Measurements from ENCODE around the gene CCDC28B.

CCDC28B gene

DNA sequence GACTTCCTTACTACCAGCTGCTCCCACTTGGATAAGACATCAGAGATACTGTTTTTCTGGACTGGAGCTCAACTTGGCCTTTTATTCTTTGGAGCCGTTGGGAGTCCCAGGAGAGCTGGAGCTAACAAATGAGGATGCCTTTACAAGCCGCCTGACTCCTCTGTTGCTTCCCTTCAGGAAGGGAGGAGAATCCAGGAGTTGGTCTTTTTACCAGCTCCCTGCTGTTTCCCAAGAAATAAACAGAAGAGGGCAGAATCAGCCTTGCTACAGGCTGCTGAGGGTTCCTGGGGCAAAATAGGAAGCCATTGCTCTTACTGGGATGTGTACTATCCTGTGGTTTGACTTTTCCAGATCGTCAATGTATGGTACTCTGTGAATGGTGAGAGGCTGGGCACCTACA, 23.3 kb downstream of the CCDC28B start:
- no peak for DNase-seq

DNA sequence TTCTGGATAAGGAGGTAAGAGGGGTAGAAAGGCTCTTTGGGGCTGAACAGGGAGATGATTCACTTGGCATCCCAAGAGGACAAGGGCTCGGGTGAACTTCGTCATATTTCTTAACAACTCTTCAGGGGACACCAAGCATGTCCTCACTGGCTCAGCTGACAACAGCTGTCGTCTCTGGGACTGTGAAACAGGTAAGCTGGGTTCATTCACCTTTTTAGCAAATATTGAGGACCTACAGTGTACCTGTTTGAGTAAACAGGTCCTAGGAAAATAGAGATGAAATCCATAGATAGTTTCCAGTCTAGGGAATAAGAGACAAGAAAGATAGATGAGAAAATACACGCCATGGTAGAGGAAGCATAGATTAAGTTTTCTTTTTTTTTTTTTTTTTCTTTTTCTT, 23.9 kb downstream of the CCDC28B start:
- no peak for DNase-seq

DNA sequence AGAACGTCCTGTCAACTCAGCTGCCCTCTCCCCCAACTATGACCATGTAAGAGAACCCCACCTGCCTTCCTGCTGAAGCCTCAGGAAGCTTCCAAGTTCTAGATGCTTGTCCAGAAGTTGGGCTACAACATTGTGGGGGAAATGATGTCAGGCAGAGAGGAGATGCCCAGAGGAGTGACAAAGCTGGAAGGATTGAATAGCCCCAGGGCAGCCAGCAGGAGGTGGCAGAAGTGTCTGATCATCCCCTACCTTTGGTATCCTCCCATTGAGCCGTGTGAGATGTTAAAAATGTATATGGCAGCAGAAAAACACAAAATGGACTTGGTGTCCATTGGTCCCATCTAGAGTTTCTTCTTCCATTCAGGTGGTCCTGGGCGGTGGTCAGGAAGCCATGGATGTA, 28.4 kb downstream of the CCDC28B start:
- no peak for DNase-seq

DNA sequence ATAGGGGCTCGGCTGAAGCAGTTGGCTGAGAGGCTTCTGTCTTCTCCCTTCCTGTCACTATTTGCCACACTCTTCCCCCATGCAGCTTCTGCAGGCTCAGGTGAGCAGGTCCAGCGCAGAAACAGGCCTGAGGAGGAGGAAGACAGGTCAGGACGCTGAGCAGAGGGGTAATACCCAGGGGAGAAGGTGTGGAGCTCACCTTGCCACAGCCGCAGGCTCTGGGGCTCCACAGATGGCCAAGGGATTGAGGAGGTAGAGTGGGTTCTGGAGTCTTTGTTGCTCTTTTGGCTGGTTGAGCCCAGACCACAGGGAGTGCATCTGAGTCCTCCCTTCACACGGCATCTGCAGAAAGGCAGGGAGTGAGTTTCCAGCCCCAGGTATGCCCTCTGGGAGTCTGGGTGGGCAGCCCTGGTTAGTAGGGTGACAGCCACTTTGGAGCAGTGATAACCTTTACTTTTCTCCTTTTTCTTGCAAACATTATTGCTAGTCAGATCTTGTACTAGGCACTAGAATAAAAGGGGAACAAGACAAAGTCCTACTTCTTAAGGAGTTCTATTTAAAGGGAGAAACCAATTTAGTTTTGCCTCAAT, 31.5 kb downstream of the CCDC28B start:
- no peak for DNase-seq

DNA sequence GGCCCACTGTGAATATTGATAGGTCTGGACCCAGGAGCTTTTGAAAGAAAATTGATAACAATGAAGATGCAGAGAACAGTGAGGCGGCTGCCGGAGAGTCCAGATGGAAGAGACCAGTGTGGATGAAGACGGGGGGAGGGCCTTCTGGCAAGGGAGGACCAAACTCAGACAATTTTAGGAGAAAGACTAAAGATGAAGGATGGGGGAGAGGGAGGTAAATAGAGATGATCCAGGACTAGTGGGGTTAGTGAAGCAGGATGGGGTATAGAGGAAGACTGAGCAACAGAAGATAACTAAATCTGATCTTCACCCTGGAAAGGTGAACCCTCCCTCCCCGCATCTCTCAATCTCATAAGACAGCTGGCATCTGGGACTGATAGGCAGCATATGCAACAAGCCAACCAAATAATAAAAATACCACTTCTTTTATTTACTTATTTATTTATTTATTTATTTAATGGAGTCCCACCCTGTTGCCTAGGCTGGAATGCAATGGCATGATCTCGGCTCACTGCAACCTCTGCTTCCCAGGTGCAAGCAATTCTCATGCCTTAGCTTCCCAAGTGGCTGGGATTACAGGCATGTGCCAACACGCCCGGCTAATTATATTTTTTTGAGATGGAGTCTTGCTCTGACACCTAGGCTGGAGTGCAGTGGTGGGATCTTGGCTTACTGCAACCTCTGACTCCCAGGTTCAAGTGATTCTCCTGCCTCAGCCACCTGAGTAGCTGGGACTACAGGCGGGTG, 32.3 kb downstream of the CCDC28B start:
- DNase-seq: no peak

DNA sequence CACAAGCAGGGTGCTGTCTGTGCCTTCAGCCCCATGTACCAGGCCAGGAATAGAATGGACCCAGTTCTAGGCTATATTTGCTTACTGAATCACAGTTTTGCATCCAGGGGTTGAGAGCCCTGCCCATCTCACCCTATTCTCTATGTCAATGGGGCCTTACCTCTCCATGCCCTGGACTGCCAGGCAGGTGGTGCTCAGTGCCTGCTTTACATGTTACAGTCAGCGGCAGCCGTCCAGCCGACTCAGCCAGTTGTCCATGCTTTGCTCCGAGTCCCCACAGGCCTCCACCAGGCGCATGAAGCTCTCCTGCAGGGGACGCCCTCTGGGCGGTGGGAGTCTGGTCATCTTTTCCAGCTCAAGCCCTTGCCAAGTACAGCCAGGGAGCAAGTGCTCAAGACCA, 34.4 kb downstream of the CCDC28B start:
- no peak for DNase-seq

DNA sequence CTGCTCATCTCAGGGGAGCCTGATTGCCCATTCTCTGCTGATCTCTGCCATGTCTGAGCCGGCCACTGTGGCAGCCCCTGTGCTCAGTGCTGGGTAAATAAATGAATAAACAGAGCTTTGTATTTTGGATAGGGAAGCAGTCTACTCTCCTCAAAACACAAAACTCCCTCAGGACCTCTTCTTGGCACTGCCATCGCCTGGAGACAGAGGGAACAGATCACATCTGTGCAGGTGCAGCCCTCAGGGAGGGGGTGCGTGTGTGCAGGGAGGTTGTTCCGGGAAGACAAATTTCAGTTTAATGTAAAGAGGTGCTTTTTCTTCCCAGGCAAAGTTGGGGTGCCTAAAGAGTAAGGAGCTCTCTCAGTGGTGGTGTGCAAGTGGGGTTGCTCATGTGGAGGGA, 38.9 kb downstream of the CCDC28B start:
- no peak for DNase-seq

DNA sequence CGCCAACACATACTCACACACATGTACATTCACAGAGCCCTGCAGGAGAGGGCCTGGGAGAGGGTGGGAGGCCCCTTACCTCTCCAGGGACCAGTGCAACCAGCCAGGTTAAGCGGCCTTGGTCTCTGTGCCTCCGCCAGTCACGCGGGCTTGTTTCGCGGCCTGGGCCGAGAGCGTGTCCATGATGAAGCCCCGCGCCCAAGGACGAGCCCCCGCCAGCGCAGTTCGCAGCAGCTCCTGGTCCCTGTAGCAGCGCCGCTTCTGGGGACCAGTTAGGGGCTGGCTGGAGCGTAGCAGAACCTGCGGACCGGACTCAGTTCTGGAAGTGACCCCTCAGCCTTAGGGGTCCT, 39.4 kb downstream of the CCDC28B start:
- DNase-seq: no peak

DNA sequence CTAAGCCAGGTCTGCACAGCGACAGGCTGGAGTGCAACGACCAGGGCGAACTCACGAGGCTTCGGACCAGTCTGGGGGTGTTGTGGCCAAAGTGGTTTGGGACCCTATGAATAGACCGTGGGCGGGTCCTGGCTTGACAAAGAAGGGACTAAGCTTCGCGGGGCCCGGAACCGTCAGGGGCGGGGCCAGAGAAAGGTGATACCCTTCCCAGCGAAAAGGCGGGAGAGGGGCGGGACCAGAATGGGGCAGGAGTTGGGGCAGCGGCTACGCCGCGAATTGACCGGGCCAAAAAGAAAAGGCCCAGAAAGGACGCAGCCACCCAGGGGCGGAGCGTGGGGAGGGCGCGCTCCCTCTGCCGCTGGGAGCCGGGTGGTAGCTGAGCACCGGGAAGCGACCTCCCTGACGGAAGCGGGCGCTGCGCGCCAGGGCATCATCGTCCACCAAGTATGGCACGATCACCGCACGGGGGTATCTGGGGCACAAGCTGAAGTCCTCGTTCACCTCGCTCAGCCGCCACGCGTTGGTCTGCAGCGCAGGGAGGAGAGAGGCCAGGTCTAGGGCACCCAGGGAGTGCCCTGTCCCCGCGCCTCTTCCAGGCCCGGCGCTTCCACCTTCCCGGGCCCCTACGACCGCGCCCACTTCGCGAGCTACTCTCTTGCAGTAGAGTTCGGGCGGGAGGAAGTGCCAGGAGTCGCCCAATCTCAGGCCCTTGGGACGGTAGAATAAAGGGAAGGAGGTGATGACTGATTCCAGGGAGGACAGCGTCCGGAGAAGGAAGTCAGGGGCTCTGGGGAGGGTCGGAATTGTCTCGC, 40.0 kb downstream of the CCDC28B start:
- no peak for DNase-seq

DNA sequence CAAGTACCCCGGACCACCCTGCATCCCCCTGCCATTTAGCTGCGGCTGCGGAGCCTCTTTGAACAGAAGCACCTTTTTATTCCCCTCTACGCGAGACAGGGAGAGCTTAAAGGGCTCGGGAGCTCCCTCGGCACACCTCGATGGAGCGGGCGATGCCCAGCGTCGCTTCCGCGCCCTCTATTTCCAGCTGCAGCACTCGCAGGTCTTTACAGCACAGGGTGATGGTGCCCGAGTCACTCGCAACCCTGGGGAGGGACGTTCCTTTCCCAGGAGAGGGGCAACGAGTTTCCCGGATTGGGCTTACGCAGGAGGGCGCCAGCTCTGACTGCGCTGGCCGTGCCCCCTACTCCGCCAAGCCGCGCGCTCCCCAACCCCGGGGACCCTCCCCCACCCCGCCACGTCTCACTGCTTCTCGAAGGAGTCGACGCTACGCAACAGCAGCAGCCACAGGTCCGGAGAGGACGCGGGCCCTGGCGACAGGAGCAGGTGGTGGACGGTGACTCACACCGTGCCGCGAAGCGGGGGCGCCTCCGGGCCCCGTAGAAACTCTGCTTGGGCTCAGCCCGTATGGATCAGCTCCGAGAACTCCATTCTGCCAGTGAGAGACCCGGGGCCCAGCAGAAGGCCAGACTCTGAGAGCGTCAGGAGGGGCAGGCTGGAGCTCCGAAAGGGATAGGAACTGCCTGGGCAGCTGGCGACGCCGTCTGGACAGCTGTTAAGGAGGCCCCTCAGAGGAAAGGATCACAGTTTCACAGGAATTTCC, 40.8 kb downstream of the CCDC28B start:
- DNase-seq: no peak

DNA sequence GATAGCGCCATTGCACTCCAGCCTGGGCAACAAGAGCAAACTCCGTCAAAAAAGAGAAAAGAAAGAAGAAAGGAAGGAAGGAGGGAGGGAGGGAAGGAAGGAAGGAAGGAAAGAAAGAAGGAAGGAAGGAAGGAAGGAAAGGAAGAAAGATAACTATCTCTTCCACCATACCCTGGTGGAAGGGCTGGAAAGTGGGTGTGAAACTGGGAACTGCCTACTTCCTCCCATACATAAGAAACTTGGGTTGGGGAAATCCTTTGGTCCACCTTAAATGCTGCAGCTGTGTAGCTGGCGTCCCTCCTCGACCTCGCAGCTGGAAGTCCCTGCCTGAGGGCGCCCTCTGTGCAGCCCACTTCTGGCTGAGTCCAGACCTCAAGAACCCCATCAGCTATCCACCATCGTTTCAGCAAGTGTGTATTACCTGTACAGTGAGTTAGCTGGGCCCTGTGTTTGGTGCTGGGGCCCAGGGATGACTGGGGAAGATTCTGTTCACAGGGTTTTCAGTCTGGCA, 42.0 kb downstream of the CCDC28B start:
- no peak for DNase-seq

DNA sequence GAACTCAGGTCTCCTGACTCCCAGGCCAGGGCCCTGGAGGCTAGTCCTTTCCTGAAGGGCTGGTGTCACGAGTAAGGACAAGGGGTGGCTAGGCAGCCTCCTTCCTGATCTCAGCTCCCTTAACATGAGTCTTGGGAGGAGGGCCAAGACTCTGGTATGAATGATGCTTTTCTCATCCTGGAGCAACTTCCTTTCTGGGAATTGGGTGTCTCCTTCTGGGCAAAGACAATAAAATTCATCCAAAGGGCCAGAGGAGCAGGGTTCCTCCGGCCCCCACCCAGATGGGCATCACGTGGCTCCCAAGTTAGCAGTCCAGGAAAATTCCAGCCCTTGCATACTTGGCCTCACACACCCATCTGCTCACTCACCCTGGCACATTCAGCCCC, 46.5 kb downstream of the CCDC28B start, which contains the start of gene FAM167B:
Gene FAM167B (plus strand): TSS at position 335 of the 386 bp plus-strand sequence. CDS start 200 bp downstream, outside the sequence.
- no peak for DNase-seq

DNA sequence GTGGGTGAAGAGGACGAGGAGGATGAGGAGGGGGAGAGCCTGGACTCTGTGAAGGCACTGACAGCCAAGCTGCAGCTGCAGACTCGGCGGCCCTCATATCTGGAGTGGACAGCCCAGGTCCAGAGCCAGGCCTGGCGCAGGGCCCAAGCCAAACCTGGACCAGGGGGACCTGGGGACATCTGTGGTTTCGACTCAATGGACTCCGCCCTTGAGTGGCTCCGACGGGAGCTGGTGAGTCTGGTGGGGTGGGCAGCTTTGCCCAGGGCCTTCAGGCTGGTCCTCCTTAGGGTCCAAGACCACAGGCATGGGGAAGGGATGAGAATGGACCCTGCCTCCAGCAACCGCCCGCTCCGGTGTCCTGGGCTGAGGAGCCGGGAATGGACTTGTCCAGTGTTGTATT, 47.1 kb downstream of the CCDC28B start:
- DNase-seq: no peak

DNA sequence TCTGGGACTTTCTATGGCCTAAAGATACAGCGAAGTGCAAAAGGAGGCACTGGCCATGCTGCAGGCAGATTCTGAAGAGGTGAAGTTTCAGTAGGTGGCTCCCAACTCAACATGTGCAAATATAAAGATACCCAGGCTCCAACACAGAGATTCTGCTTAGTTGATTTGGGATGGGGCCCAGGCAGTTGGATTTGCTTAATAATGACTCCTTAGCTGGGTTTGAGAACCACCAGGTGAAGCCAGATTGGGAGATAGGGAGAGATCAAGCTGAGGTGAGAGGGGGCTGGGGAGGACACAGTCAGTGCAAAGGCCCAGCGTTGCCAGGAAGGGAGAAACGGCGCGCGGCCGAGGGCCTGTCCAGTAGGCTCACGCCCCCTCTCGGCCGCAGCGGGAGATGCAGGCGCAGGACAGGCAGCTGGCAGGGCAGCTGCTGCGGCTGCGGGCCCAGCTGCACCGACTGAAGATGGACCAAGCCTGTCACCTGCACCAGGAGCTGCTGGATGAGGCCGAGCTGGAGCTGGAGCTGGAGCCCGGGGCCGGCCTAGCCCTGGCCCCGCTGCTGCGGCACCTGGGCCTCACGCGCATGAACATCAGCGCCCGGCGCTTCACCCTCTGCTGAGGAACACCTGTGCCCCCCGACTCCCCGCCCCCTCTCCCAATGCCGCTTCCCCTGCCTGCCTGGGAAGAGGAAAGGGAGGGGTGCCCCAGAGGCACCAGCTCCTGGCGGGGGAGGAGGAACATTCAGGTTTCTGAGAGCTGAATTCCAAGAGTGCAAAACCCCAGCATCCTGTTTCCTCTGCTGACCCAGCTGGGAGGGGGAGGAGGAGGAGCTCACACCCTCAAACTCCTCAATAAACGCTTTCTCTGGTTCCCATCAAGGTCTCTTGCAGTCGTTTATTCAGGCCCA, 47.8 kb downstream of the CCDC28B start:
- DNase-seq: no peak

DNA sequence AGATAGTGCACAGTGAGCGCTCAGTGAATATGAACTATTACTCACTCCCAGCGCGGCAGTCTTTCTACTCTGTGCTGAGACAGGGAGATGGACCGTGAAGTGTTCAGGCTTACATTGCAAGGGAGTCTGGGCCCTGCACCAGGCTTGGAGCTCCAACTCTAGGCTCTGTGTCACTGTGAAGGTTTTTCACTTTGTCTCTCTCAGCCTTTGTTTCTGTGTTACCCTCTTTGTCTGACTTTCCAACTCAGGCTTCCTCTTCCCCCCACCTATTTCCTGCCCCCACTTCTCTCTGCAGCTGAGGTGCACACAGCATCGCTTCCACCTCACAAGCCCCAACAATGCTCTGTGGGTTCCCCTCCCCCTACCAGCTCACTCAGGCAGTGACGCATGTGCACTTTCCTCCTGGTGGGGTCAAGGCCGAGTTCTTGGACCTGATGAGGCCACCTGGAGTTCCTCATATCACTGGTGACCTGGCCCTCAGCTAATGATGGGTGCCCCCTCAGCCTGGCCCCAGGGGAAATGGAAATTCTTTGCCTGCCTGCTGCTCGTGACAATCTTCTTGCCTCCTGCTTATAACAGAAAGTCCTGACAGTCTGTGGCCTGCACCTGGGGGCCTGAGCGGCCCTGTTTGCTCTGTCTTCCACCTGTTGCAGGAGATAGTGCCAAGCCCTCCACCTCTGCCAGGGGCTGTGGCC, 49.6 kb downstream of the CCDC28B start:
- no peak for DNase-seq

DNA sequence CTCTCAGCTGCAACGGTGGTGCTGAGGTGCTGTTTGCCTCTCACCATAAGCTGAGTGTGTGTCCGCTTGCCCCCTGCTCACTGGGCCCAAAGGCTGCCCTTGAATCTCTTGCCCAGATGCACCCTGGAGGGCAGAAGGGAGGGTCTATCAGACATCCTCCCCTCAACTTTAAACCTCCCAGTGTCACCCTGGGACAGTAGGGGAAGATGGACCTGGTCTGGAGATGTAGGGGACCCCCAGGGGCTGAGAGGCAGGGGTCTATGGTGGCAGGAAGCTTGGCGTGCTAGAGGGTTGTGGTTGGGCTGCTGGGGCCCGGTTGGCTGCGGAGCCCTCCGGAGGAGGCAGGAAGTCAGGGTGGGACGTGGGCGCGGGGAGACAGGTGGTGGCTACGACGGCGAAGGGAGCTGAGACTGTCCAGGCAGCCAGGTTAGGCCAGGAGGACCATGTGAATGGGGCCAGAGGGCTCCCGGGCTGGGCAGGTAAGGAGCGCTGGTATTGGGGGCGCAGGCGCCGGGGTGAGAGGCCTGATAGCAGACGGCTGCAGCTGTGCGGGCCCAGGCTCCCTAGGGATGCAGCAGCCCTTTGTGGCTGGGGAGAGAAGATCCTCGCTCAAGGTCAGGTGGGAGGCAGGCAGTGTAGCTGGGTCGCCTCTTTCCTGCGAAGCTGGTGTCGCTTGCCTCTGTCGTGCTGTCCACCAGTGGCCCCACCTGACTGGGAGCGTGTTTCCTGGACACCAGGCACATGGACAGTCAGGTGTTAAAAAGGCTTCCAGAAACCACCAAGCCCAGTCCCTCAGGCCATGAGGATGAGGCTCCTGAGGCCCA, 50.7 kb downstream of the CCDC28B start, which contains the start of gene LCK:
Gene LCK (plus strand): TSS at position 373 of the 824 bp plus-strand sequence. CDS start 23,065 bp downstream, outside the sequence.
- no peak for DNase-seq

Data from NCI-H446 treated with DMSO at 0.1 percent for 48 hours (cell line).